Epidermal melanocyte (primary cell): ENCODE data around the gene ANKRD33B.
"Not testable (repeated sequence)": the region's sequence is repeated elsewhere in the genome, so short reads cannot be mapped to it uniquely, and the experiment has no call there.

Experiments used
- DNase-seq: peaks from one replicate; pipeline ENCODE4 v3.0.0; 2011; ENCODE audit warnings: low spot score; ENCODE audit not compliant: insufficient read length

The ANKRD33B gene

GRCh38 chr5:10556289-10556807 is 7.5 kb upstream of the ANKRD33B start:
- DNase-seq = no peak

GRCh38 chr5:10556893-10557746 is 6.8 kb upstream of the ANKRD33B start:
- DNase-seq = no peak

DNA sequence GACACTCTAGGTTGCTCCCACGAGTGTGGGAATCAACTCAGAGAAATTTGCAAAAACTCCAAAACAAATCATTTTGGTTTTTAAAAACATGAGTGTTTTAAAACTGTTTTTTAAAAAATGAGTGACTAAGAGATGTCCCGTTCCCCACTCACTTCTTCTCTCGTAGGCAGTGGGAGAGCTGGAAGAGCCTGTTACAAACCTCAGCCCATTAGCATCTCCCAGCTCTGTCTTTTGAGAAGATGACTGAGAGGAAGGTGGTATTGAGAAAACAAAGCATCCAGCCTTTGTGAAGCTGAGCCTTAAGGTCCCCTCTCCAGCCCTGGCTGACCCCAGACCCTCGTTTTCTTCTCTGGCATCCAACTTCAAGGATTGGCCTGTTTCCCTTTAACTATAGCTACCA is 4.7 kb upstream of the ANKRD33B start:
- DNase-seq = no peak

- no peak for DNase-seq
Observed at GRCh38 chr5:10559871-10560270, 4.0 kb upstream of the ANKRD33B start.

DNA sequence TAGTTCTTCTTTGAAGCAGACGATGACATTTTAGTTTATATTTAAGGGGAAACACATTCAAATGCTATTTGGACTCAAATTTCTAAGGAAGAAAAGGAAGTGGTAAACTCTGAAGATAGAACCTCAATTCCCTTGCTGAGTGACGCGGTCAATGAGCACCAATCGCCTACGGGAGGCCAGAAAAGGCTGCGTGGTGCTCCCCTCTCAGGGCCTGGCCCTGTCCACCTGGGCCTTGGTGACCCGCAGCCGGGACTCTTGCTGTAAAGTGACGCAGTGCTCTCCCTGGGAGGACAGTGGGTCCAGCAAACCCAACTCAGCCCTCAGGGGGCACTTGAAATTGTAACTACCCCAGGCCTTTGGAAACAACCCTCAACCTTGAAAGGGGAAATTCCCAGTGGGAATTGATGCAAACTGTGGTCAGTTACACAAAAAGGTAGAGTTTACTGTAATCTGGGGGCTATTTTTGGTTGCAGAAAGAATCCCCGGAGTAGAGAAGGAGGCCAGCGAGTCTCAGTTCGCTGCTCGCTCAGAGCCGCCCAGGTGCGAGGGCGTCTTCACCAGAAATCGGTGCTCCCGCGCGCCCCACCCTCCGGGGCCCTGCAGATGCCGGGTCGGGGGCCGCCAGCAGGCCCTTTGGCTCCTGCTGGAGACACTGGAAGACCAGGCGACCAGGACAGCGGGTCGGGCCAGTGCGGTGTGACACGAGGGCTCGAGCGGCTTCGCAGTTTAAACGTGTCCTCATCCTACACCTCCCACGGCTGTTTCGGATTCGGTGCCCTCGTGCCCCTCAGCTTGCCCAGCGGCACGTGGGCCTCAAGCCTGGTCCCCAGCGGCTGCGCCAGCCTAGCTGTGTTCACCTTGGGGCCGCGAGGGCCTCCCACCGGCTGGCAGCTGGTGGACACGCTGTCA is 1.4 kb upstream of the ANKRD33B start:
- no peak for DNase-seq

GRCh38 chr5:10563110-10563944 is 543 bp upstream of the ANKRD33B start:
- DNase-seq = no peak

DNA sequence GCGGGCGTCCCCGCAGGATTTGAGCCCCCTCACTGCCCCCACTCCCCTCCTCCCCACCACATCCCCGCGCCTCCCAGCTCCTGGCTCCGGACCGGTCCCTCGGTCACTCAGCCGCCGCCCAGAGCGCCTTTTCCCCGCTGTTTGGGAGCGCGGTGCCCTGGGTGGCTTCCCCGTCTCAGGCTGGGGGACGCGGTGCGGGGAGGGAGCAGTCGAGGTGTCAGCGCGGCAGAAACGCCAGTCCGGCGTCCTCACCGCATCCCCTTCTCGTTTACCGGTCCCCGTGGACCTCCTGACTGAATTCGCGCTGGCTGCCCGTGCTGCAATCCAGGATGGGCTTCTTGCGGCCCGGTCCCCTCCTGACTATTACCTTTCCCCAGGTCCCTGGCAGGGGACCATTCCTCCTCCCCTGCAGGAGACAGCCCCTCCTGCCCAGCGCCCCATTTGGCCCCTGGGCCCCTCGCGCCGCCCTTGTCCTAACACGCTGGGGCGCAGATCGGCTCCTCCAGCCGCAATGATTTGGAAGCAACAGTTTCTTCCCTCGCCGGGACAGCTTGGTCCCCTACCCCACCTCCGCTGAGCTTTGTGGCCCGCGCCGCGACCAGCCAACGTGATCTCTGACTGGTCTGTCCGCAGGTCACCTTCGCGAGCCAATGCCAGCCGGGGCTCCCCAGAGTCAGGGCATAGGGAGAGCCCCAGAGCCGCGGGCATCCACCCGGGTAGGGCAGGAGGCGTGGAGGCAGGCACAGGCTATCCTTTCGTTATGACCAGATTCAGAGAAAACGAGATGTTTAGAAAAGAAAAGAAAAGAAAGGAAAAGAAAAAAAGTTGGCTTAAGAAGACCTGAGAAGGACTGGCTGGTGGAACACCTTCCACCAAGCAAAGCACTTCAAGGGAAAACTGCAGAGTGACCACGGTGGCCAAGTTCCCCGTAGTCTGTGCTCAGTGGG is 1.2 kb downstream of the ANKRD33B start:
- no peak for DNase-seq

GRCh38 chr5:10565785-10566542 is 2.1 kb downstream of the ANKRD33B start:
- no peak for DNase-seq

DNA sequence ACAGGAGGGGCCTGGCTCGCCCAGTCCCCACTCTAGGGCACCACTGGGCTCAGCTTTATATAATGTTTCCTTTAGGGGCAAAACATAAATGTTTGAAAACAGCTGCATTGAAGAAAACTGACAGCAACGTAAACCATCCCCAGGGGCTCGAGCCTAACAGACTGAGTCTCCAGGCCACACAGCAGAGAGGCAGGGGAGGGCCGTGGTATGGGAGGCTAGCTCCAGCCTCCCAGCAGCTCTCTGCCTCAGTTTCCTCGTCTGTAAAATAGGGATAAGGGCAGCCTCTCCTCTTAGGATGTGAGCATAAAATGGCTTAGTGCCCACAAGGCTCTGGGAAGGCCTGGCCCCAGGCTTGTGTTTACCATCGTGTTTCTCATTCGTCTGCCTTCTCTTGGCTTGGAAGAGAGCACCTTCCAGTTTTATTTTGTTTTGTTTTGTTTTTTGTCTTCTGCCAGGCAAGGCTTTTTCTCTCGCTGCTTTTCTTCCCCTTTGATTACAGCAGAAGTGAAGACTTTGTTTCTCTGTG is 2.7 kb downstream of the ANKRD33B start:
- no peak for DNase-seq

DNA sequence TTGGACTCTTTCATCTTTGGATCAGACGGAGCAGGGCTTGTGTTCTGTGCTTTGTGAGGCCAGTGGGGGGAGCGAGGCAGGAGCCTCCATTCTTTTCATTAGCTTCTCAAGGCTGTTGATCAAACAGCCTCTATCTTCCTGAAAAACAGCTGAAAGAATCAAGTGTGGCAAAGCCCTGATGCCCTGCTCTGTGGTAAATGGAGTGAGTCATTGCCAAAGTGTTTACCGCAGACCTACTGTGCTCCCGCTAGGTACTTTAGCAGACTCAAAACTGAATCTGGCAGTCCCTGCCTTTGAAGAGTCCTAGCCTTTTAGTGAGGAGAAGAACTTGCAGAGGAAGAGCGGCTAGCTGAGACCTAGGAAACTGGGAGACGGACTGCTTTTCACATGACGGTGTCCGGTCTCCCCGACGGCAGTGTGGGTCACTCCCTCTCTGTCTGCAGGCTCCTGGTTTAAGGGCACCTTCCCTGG is 3.3 kb downstream of the ANKRD33B start:
- no peak for DNase-seq

DNA sequence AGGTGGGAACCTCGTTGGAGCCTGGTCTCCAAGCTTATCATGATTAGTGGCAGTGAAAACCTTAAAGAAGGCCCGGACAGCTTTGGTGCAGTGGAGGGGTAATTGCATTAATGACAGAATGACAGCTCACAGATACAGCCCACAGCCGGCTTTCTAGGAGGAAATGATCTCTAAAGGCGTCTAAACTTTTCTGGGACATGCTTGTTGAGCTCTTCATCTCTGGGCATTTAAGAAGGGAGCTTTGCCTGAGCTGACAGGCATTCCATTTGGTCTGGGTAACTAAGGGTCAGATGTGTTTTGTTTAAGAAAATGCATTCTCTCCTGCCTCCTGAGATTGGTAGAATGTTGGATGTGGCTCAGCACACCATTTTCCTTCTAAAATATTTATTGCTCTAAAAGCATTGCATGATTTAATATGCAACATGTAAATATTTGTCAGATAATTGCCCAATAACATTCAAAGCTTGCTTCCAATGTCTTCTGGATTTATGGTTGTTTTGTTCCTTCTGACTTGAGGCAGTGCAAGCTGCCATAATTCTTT is 4.0 kb downstream of the ANKRD33B start:
- no peak for DNase-seq

DNA sequence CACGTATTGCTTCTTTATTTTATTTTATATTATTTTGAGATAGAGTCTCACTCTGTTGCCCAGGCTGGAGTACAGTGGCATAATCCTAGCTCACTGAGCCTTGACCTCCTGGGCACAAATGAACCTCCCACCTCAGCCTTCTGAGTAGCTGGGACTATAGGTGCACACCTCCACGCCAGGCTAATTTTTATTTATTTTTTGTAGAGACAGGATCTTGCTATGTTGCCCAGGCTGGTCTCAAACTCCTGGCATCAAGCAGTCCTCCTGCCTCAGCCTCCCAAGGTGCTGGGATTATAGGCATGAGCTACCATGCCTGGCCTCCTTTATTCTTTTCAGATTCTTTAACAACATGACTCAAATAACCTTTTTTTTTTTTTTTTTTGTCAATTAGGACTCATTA is 6.7 kb downstream of the ANKRD33B start:
- DNase-seq = not testable (repeated sequence)

DNA sequence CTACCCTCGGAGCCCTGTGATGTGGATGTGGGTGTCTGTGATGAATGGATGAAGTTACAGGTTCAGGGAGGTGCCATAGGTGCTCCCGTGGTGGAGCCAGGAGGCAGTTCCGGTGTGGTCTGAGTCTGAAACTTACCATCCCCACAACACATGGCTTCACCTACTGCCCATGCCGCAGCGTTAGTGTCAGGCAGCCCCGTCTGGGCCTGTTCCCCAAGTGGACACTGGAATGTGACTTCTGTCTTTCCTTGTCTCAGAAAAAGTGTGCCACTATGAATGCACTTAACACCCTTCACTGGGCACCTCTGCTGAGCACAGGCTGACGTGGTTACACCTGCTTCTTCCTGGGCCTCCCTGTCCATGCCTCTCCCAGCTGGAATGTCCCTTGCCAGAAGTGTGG is 8.6 kb downstream of the ANKRD33B start:
- DNase-seq = no peak

GRCh38 chr5:10573487-10574145 is 9.7 kb downstream of the ANKRD33B start:
- DNase-seq = no peak

- DNase-seq = not testable (repeated sequence)
Observed at GRCh38 chr5:10574879-10575278, 11.0 kb downstream of the ANKRD33B start.

GRCh38 chr5:10576121-10576789 is 12.4 kb downstream of the ANKRD33B start:
- DNase-seq = no peak

- no peak for DNase-seq
Observed at GRCh38 chr5:10576790-10577189, 12.9 kb downstream of the ANKRD33B start.
